HUES48 (cell line): ENCODE results near the gene AMPD2.

ENCODE experiments used
- H3K27ac ChIP-seq: one replicate; pipeline ENCODE4 v1.7.0; 2013; ENCODE audit warnings: low read depth, low read length, inconsistent platforms
- H3K27me3 ChIP-seq: 2 replicates; pipeline ENCODE4 v1.6.1; 2013; ENCODE audit warnings: mild to moderate bottlenecking, low read length; ENCODE audit not compliant: control insufficient read depth, insufficient read depth
- H3K36me3 ChIP-seq: 2 replicates; pipeline ENCODE4 v1.6.1; 2013; ENCODE audit warnings: low read length; ENCODE audit not compliant: control insufficient read depth, insufficient read depth
- H3K4me1 ChIP-seq: 2 replicates; pipeline ENCODE4 v1.6.1; 2013; ENCODE audit warnings: mild to moderate bottlenecking, low read length; ENCODE audit not compliant: control insufficient read depth, insufficient read depth
- H3K4me3 ChIP-seq: 2 replicates; pipeline ENCODE4 v1.5.1; 2013; ENCODE audit warnings: mild to moderate bottlenecking, low read depth, low read length
- H3K9ac ChIP-seq: 2 replicates; pipeline ENCODE4 v1.6.1; 2013; ENCODE audit warnings: mild to moderate bottlenecking, low read depth, low read length, moderate library complexity
- H3K9me3 ChIP-seq: 2 replicates; pipeline ENCODE4 v1.6.1; 2013; ENCODE audit warnings: low read length; ENCODE audit not compliant: control insufficient read depth, insufficient read depth

AMPD2 gene

DNA sequence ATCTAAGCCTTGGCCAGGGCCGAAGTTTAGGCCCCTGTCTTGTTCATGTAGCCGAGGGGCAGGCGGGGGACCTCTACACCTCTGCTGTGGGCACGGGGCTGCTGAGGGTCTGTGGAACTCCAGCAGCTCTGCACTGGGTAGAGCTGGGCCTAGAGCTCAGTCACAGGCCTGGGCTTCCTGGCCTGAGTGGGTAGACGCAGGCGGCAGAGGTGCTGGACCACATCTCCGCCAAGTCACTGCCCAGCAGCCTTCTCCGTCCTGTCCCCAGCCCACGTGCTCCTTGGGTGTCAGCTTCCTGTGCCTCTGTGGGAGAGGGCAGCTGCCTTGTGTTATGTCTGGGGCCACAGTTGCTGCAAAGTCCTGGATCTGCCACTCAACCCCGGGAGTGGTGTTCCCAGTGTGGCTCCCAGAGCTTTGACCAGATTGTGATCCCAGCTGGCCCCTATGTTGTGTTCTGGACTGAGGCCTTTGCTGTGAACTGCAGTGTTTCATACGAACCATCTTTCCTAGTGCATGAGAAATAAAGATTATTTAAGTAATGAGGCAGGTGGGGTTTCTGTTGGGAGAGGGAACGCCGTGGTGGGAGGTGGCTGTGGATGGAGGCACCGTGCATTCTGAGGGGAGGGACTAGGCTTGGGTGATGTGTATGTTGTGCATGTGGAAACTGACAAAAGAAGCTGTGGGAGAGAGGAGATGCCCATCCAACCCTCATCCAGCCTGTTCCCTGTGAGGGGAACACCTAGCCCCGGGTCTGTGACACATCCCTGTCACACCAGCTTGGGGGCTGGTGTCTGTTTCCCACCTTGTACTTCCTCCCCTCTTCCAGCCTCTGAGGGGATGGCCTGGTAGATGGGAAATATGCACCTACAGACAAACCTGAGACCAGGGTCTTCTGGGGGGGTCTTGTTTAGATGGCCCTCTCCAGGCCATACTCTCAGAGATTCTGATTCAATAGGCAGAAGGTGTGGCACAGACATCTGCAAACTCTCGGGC is 12.2 kb downstream of the AMPD2 start:
- H3K36me3 ChIP-seq, result peaks cover 45% of the 10 kb centered on the region
- H3K27me3 ChIP-seq, result no peaks in the 10 kb centered on the region
- no peak overlapping the region for H3K9ac ChIP-seq
- H3K9me3 ChIP-seq, result no peaks in the 10 kb centered on the region
- no peak overlapping the region for H3K4me3 ChIP-seq
- peaks cover 17% of the 10 kb centered on the region for H3K4me1 ChIP-seq
- H3K27ac ChIP-seq, result no peak overlapping the region

DNA sequence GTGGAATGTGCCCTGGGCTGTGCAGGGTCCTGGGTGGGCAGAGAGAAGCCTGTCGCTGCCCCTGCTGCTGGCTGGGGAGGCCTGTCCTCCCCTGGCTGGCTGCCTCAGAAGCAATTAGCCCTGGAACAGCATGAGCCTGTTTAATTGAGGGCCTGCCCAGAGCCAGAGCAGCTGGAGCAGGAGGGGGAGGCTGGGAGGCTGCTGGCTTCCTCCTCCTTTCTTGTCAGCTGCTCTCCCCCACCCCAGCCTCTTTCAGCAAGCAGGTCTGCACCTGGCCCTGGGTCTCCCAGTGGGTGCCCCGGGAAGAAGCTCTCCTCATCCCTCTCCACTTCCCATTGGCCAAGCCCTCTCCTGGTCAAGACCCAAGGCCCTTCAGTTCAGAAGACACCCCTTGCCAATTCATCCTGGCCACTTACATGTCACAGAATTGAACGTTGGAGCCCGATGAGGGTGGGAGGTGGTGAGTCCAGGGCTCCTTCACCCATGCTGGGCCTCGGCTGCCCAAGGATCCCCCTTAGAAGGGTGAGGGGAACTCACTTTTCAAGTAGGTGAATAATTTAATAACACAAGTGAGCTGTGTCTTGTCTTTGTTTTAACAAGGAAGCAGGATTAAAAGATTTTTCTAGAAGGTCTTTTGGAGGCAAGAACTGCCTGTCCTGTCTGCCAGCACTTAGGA is 13.2 kb downstream of the AMPD2 start:
- no peak overlapping the region for H3K9ac ChIP-seq
- peaks cover 35% of the 10 kb centered on the region for H3K36me3 ChIP-seq
- peaks cover 18% of the 10 kb centered on the region for H3K4me1 ChIP-seq
- no peaks in the 10 kb centered on the region for H3K9me3 ChIP-seq
- no peak overlapping the region for H3K4me3 ChIP-seq
- H3K27ac ChIP-seq, result no peak overlapping the region
- H3K27me3 ChIP-seq, result no peaks in the 10 kb centered on the region

DNA sequence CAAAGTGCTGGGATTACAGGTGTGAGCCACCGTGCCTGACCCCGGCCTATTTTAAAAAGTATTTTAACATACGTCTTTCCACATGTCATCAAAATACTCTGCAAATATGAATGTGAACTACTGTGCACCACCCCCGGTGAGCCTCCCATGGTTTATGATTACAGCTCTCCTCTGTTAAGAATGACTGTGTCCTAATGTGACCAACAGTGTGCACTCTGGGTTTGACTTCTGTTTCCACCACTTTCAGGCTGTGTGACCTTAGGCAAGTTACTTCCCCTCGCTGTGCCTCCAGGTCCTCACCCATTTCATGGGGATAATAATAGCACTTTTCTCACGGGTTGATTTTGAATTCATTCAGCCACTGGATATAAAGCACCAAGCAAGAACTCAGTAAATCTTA is 14.7 kb downstream of the AMPD2 start:
- Histone ChIP-seq H3K4me1 (peaks cover 18% of the 10 kb centered on the region), H3K9ac (no peak overlapping the region), H3K27me3 (no peaks in the 10 kb centered on the region), H3K9me3 (no peaks in the 10 kb centered on the region), H3K27ac (no peak overlapping the region), H3K4me3 (no peak overlapping the region), H3K36me3 (peaks cover 21% of the 10 kb centered on the region)

DNA sequence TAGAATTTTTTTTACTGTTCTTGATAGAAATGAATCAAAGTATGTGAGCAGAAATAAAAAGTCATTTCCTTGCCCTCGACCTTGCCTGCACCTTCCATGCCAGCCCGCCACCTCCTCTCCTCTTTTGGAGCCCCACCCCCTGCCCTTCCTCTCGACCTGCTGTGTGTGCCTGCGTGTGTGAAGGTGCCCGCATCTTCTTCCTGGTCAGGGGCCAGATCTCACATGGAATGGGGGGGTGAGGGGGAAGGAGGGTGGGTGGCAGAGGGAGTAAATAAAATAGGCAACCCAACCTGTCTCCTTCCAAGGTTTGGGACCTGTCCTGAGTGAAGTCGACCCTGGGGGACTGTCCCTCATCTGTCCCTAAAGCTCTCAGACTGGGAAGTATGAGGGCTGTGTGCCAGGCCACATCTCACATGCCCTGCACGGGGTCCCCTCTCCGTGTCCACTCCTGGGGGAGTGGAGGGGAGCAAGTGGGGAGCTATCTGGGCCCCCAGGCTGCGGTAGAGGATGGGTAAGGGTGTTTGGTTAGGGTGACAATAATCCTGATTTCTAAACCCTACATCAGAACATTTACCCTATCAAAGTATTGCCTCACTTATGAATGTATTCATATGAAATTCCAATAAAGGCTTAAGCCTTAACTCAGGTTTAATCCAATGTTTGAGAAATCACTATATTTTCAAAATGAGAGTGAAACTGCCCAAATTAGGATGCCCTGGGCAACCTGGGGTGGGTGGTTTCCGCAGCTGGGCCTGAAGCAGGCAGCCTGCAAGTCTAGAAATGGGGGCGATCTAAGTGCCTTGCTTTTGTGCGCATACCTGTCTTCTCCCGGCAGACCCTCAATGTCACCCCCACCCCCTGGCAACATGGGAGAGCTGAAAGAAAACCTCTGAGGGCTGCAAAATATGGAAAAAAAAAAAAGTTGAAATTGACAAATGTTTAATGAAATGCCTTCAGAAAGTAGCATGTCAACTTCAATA is 15.4 kb downstream of the AMPD2 start:
- Histone ChIP-seq H3K9ac (no peak overlapping the region), H3K4me1 (peaks cover 18% of the 10 kb centered on the region), H3K27ac (no peak overlapping the region), H3K27me3 (no peaks in the 10 kb centered on the region), H3K36me3 (peaks cover 13% of the 10 kb centered on the region), H3K4me3 (no peak overlapping the region), H3K9me3 (no peaks in the 10 kb centered on the region)

DNA sequence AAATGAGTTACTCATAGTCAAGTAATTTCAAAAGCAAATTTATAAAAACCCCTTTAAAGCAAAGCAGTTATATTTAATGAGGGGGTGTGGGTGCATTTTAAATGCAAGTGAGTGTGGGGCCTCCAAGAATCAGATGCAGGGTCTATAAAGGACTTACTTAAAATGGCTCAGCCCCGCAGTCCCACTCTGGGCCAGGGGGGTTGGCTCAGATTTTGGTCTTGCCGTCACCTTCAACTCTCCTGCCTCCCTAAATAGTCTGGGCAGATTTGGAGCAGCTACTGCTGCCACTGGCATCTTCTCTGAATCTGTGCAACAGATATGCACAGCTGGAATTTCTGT is 16.2 kb downstream of the AMPD2 start:
- no peak overlapping the region for H3K4me3 ChIP-seq
- H3K36me3 ChIP-seq, result peaks cover 10% of the 10 kb centered on the region
- H3K9me3 ChIP-seq, result no peaks in the 10 kb centered on the region
- no peak overlapping the region for H3K9ac ChIP-seq
- H3K27ac ChIP-seq, result peak overlapping the region; percentile 4
- no peaks in the 10 kb centered on the region for H3K27me3 ChIP-seq
- H3K4me1 ChIP-seq, result peaks cover 18% of the 10 kb centered on the region

DNA sequence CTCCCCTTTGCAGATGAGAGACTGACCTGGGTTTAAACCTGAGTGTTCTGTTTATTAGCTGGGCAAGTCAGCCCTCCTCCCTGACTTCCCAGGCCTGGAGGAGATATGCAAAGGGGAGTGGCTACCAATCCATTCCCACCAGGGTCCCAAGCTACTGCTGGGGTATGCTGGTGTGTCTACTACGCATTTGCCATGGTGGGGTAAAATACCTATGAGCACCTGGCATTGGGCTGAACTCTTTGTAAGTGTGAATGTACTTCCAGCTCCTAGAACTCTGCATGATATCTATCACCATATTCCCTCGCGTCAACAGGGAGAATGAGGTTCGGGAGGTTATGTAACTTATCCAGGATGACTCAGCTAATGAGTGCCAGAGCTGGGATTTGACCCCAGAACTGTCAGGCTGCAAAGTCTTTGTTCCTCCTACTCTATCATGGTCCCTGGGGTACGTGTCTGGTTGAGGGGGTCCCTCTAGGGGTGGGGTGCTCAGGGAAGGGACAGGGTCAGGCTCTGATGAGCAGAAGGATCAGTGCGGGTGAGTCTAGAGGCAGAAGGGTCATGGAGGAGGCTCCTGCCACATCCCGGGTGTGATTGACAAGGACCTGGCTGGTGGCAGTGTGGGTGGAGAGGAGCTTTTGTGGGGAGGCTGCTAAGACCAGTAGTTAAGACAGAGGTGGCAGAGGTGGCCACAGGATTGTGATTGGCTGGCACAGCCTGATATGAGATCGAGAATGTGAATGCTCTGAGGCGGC is 16.7 kb downstream of the AMPD2 start:
- Histone ChIP-seq H3K9ac (no peak overlapping the region), H3K27ac (peak overlapping the region; percentile 14), H3K4me3 (no peak overlapping the region), H3K27me3 (no peaks in the 10 kb centered on the region), H3K9me3 (no peaks in the 10 kb centered on the region), H3K4me1 (peaks cover 18% of the 10 kb centered on the region), H3K36me3 (peaks cover 4% of the 10 kb centered on the region; the same call in 1 of the 2 replicates)

DNA sequence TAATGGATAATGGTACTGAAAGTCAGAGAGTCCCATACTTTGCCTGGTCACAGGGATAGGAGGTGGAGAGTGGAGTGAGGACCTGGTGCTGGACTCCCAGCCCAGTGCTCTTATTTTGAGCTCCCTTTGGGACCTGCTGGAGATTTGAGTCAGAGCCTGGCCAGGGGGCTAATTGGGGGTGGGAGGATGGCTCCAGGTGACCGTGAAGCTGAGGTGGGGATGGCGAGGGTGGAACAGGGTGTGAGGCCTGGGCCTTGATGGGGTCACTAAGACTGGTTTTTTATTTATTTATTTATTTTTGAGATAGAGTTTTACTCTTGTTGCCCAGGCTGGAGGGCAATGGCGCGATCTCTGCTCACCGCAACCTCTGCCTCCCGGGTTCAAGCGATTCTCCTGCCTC is 17.8 kb downstream of the AMPD2 start:
- Histone ChIP-seq H3K36me3 (no peaks in the 10 kb centered on the region), H3K27ac (no peak overlapping the region), H3K4me3 (no peak overlapping the region), H3K27me3 (0 out of 2 replicates have a peak, but pooled peaks cover under 1% of the 10 kb centered on the region), H3K9me3 (no peaks in the 10 kb centered on the region), H3K4me1 (peaks cover 18% of the 10 kb centered on the region), H3K9ac (no peak overlapping the region)

DNA sequence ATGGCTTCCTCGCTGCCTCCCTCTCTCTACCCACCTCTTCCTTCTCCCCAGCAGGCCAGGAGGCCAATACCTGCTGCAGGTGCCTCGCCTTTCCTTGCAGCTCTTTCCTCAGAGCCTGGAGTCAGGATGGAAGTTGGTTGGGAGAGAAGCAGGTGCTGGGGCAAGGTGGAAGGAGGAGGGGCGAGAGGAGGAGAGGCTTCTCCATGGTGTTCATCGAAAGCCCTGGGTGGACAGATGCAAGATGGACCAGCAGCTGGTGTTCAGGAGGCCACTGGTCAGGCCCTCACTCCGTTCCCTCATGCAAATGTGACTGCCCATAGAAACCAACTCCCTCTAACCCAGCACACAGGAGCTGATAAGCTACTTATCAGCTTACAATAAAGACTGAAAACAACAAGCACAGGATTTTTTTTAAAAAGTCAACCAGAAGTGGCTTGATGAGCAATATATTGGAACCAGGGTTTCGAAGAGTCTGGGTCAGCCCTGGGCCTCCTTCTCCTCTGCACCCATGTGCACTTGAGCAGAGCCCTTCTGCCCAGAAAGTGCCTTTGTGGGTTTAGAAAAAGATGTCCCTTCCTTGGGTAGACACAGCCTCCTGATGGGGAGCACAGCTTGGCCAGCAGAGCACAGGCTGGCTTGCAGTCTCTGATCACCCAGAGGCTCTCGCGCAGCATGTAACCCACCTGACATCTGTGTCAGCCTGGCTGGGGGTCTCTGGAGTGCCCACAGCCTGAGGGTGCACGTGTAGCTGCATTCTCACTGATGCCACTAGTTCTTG is 19.6 kb downstream of the AMPD2 start:
- Histone ChIP-seq H3K27me3 (0 out of 2 replicates have a peak, but pooled peaks cover 4% of the 10 kb centered on the region), H3K9me3 (no peaks in the 10 kb centered on the region), H3K36me3 (no peaks in the 10 kb centered on the region), H3K27ac (no peak overlapping the region), H3K4me3 (no peak overlapping the region), H3K4me1 (peaks cover 18% of the 10 kb centered on the region), H3K9ac (no peak overlapping the region)

DNA sequence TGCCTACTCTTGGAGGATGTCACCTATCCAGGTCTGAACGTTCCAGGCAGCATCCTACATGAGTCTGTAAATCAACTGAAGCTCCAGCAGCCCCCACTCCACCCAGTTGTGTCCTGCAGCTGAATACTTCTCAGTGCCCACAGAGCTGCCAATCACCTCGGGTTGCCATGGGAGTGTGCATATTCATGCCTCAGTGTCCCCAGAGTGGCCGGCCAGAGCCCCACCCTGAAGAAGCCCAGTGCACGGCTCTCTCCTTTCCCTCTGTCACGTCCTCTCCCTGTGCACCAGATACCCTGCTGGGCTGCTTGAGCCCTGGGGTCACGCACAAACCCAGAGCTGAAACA is 20.2 kb downstream of the AMPD2 start:
- Histone ChIP-seq H3K27me3 (0 out of 2 replicates have a peak, but pooled peaks cover 4% of the 10 kb centered on the region), H3K9ac (no peak overlapping the region), H3K9me3 (no peaks in the 10 kb centered on the region), H3K36me3 (no peaks in the 10 kb centered on the region), H3K4me1 (peaks cover 18% of the 10 kb centered on the region), H3K4me3 (no peak overlapping the region), H3K27ac (no peak overlapping the region)
